Activated naive CD4-positive, alpha-beta T cell (primary cell): ENCODE results near the gene TSR3.

ENCODE experiments used
- DNase-seq, 4 experiments: peaks; one replicate each; lab custom pipeline; 2025; lab: John Stamatoyannopoulos, UW

Gene TSR3

GRCh38 chr16:1308036-1308976 is 43.4 kb downstream of the TSR3 start:
- no peak for DNase-seq

- DNase-seq, result no peak
Measured at GRCh38 chr16:1306334-1306733, 45.3 kb downstream of the TSR3 start.

GRCh38 chr16:1305823-1306222 is 45.9 kb downstream of the TSR3 start:
- no peak for DNase-seq

GRCh38 chr16:1301562-1301961 is 50.1 kb downstream of the TSR3 start:
- DNase-seq, result no peak

- peak; percentile 36 to 70 (median 49) for DNase-seq
Measured at GRCh38 chr16:1300664-1301476, 50.8 kb downstream of the TSR3 start.

- DNase-seq, result no peak
Measured at GRCh38 chr16:1299868-1300203, 51.8 kb downstream of the TSR3 start.
